Cardiac muscle cell (in vitro differentiated cells and primary cell): ENCODE results near the gene TTC8. TPM values are rescaled to one million over a fixed set of nuclear protein-coding genes. Genes with fewer than 3 reads are reported as not detected.
A peak's percentile ranks its signal among the peaks of the same experiment; 100 is the strongest.

Source experiments
- DNase-seq, 2 donors: peaks; one replicate each; pipeline versions ENCODE4 v3.0.0 to v3.0.0-alpha.2; 2010 to 2017; ENCODE audit warnings: low read depth in 1 of 2, low spot score in 1 of 2
- H3K27ac ChIP-seq: fragments of 200-600 bp; sonication (generic); 2 replicates; pipeline ENCODE4 v1.5.1; 2016
- H3K27me3 ChIP-seq: fragments of 200-600 bp; sonication (generic); 2 replicates; pipeline ENCODE4 v1.6.0; 2016; ENCODE audit warnings: control low read depth
- H3K36me3 ChIP-seq: fragments of 200-600 bp; sonication (generic); 2 replicates; pipeline ENCODE4 v1.5.1; 2016; ENCODE audit warnings: control low read depth
- H3K4me1 ChIP-seq: fragments of 200-600 bp; sonication (generic); 2 replicates; pipeline ENCODE4 v1.8.1; 2017; ENCODE audit warnings: low read depth, mild to moderate bottlenecking, mixed run types
- H3K4me3 ChIP-seq: fragments of 200-600 bp; sonication (generic); 2 replicates; pipeline ENCODE4 v1.5.1; 2016; ENCODE audit warnings: mild to moderate bottlenecking
- H3K9me3 ChIP-seq: fragments of 200-600 bp; sonication (generic); 2 replicates; pipeline ENCODE4 v1.5.1; 2017; ENCODE audit warnings: low read depth, mild to moderate bottlenecking, control low read depth
- polyA plus RNA-seq: library from polyadenylated mRNA; unstranded; fragments of >200 nt; fragmentation: Nextera tagmentation; extraction: Ambion mirVana; gene quantifications from 2 replicates; pipeline ENCODE4 v1.2.1, GENCODE V29; 2016
- total RNA-seq: library from RNA; depleted of rRNA; stranded (reverse); fragments of >200 nt; gene quantifications from 2 replicates; pipeline ENCODE4 v1.2.3, GENCODE V29; 2016
- TF ChIP-seq, protein P1 (sequence below): IDR thresholded peaks from 2 replicates; pipeline ENCODE4 v1.5.1; 2012; ENCODE audit warnings: low read depth, mild to moderate bottlenecking, low read length

TTC8 gene
- total and polyA plus RNA-seq, 2 experiments from 2014 or later, result 22.6 to 29.8 TPM

DNA sequence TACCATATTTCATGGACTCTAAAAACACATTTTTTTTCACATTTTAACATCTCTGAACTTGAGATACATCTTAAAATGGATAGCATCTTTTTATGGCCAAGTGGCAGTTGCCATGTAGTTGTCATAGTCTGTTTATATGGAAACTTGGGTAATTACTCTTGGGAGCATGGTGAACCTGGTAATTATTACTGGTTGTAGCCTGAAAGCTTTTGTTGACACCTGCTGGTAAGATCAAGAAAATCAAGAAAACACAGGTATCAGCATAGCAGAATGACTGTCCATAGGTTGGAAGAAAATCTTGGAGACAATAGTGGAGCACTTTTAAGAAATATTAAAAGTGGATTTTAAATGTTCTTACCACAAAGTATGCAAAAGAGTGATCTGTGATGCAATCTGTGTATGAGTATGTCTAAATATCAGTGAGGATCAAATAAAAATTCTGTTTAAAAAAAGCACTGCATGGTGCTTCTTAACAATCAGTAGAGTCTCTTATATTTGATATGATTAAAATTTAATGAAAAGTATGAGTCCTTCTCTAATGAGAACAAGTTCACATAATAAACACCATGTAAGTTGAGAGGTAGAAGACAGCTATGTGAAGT is 44.2 kb downstream of the TTC8 start:
- Histone ChIP-seq H3K4me3 (no peak overlapping the region), H3K4me1 (no peaks in the 10 kb centered on the region), H3K27ac (no peak overlapping the region), H3K9me3 (no peaks in the 10 kb centered on the region), H3K27me3 (no peaks in the 10 kb centered on the region), H3K36me3 (peaks cover 5% of the 10 kb centered on the region)
- peak; percentile 8 to 15 for DNase-seq
- TF ChIP-seq, protein P1, sequence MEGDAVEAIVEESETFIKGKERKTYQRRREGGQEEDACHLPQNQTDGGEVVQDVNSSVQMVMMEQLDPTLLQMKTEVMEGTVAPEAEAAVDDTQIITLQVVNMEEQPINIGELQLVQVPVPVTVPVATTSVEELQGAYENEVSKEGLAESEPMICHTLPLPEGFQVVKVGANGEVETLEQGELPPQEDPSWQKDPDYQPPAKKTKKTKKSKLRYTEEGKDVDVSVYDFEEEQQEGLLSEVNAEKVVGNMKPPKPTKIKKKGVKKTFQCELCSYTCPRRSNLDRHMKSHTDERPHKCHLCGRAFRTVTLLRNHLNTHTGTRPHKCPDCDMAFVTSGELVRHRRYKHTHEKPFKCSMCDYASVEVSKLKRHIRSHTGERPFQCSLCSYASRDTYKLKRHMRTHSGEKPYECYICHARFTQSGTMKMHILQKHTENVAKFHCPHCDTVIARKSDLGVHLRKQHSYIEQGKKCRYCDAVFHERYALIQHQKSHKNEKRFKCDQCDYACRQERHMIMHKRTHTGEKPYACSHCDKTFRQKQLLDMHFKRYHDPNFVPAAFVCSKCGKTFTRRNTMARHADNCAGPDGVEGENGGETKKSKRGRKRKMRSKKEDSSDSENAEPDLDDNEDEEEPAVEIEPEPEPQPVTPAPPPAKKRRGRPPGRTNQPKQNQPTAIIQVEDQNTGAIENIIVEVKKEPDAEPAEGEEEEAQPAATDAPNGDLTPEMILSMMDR, result peak; percentile 23

DNA sequence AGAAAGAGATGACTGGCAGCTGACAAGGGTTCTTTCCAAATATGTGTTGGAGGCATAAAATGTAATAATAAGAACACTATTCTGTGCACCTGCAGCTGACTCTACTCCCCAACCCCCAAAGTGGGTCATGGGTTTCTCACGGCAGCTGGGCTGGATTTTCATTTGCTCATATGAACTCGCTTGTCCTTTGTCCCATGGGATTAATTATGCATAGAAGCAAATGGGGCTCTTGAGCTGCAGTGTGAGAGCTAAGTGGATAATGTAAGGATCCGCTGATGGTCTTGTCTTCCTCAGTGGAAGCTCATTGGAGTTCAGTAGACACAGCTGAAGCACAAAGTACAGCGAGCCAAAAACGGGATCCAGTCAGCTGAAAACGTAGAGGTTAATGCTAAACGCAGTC is 46.3 kb downstream of the TTC8 start:
- H3K4me1 ChIP-seq, result no peaks in the 10 kb centered on the region
- peaks cover 13% of the 10 kb centered on the region for H3K36me3 ChIP-seq
- no peaks in the 10 kb centered on the region for H3K27me3 ChIP-seq
- no peak overlapping the region for H3K4me3 ChIP-seq
- no peak for DNase-seq
- no peak overlapping the region for H3K27ac ChIP-seq
- no peaks in the 10 kb centered on the region for H3K9me3 ChIP-seq
- TF ChIP-seq, protein P1, result no peak

DNA sequence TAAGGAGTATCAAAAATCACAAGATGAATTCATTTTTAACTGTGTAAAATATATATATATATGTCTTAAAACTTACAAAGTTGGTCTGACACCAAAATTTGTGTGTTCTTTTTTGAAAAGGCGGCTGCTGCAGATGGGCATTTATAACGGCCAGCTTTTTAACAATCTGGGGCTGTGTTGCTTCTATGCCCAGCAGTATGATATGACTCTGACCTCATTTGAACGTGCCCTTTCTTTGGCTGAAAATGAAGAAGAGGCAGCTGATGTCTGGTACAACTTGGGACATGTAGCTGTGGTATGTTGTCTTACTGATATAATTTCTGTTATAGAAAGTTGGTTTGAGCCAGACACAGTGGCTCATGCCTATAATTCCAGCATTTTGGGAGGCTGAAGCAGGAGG is 47.0 kb downstream of the TTC8 start:
- Histone ChIP-seq H3K4me1 (no peaks in the 10 kb centered on the region), H3K36me3 (peaks cover 13% of the 10 kb centered on the region), H3K27ac (no peak overlapping the region), H3K27me3 (no peaks in the 10 kb centered on the region), H3K4me3 (no peak overlapping the region), H3K9me3 (no peaks in the 10 kb centered on the region)
- TF ChIP-seq, protein P1, result no peak
- DNase-seq, result no peak

DNA sequence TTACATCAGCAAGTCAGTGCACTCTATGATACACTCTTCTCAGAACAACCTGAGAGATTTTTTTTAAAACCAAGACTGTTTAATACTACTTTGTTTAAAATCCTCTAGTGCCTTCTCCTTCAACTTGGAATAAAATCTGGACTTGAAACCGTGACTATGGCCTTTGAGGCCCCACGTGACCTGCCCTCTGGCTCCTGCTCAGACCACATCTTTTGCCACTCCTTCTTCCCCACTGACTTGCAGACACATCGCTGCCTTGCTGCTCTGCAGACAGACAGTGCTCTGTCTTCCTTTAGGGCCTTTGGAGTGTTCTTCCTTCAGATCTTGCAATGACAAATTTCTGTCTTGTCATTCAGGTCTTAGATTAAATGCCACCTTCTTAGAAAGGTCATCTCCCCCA is 48.5 kb downstream of the TTC8 start:
- TF ChIP-seq, protein P1, result no peak
- Histone ChIP-seq H3K27ac (no peak overlapping the region), H3K4me1 (no peaks in the 10 kb centered on the region), H3K9me3 (no peaks in the 10 kb centered on the region), H3K4me3 (no peak overlapping the region), H3K36me3 (peaks cover 22% of the 10 kb centered on the region), H3K27me3 (no peaks in the 10 kb centered on the region)
- DNase-seq, result no peak

DNA sequence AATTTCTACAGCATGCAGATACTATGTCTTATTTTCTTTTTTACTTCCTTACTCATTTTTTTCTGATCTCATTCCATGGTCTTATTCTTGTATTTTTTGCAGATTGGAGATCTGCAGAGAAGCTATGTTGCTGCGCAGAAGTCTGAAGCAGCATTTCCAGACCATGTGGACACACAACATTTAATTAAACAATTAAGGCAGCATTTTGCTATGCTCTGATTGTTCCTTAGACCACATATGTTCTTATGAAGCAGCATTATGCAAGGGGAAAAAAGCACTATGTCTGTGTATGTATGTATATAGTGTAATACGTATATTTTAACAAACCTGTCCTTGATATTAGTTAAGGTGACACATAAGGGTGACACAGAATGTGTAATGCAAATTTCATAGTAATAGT is 52.7 kb downstream of the TTC8 start:
- Histone ChIP-seq H3K4me1 (no peaks in the 10 kb centered on the region), H3K27ac (no peak overlapping the region), H3K36me3 (peaks cover 31% of the 10 kb centered on the region), H3K27me3 (no peaks in the 10 kb centered on the region), H3K9me3 (no peaks in the 10 kb centered on the region), H3K4me3 (no peak overlapping the region)
- DNase-seq, result no peak
- TF ChIP-seq, protein P1, result no peak
